Liver (tissue), 9 donors: ENCODE results near the gene B3GAT2. TPM values are rescaled to one million over a fixed set of nuclear protein-coding genes. Genes with fewer than 3 reads are reported as not detected.

ENCODE experiments used
- DNase-seq: peaks from one replicate; pipeline ENCODE4 v3.0.0-alpha.2; 2017; ENCODE audit warnings: low spot score
- H3K27ac ChIP-seq, 2 donors: one replicate each; pipeline ENCODE4 v1.7.0; 2013; ENCODE audit warnings: inconsistent platforms in 2 of 2, low read length in 2 of 2, control low read depth in 1 of 2, low read depth in 1 of 2, mild to moderate bottlenecking in 1 of 2
- H3K27me3 ChIP-seq, 4 donors: one replicate each; pipeline versions ENCODE4 v1.6.1 to v1.7.0; 2013; ENCODE audit warnings: low read length in 3 of 4, inconsistent platforms in 1 of 4, mild to moderate bottlenecking in 1 of 4, moderate library complexity in 1 of 4; ENCODE audit not compliant: control insufficient read depth in 4 of 4, insufficient read depth in 4 of 4
- H3K36me3 ChIP-seq, 4 donors: one replicate each; pipeline versions ENCODE4 v1.6.1 to v1.7.0; 2013; ENCODE audit warnings: low read length in 3 of 4, mild to moderate bottlenecking in 3 of 4, low read depth in 1 of 4, moderate library complexity in 1 of 4; ENCODE audit not compliant: control insufficient read depth in 4 of 4, insufficient read depth in 3 of 4
- H3K4me1 ChIP-seq, 4 donors: one replicate each; pipeline versions ENCODE4 v1.6.1 to v1.7.0; 2013; ENCODE audit warnings: low read length in 3 of 4, mild to moderate bottlenecking in 3 of 4, moderate library complexity in 1 of 4; ENCODE audit not compliant: control insufficient read depth in 4 of 4, insufficient read depth in 4 of 4
- H3K4me3 ChIP-seq, 3 donors: one replicate each; pipeline versions ENCODE4 v1.6.1 to v1.7.0; 2013; ENCODE audit warnings: low read length in 3 of 3, control low read depth in 1 of 3, low read depth in 1 of 3, mild to moderate bottlenecking in 1 of 3
- H3K9ac ChIP-seq, 2 donors: one replicate each; pipeline ENCODE4 v1.7.0; 2013; ENCODE audit warnings: low read length in 2 of 2, mild to moderate bottlenecking in 2 of 2, moderate library complexity in 2 of 2, control low read depth in 1 of 2, low read depth in 1 of 2
- H3K9me3 ChIP-seq, 4 donors: one replicate each; pipeline versions ENCODE4 v1.6.1 to v1.7.0; 2013; ENCODE audit warnings: low read length in 3 of 4; ENCODE audit not compliant: control insufficient read depth in 4 of 4
- ATF3 ChIP-seq: IDR thresholded peaks from 2 replicates; pipeline ENCODE4 v1.6.1; 2016; ENCODE audit warnings: antibody characterized with exemption
- CTCF ChIP-seq: fragments of 150-350 bp; IDR thresholded peaks from 2 replicates; pipeline ENCODE4 v1.5.1; 2017; ENCODE audit warnings: improper control_type of control experiment, low read depth, low read length; ENCODE audit not compliant: missing input control
- EGR1 ChIP-seq, 2 donors: IDR thresholded peaks; 2 replicates each; pipeline ENCODE4 v1.6.1; 2016 to 2018; ENCODE audit warnings: antibody characterized with exemption in 2 of 2, low read depth in 2 of 2
- FOXA1 ChIP-seq: IDR thresholded peaks from 2 replicates; pipeline ENCODE4 v1.6.1; 2016; ENCODE audit warnings: antibody characterized with exemption
- FOXA2 ChIP-seq: IDR thresholded peaks from 2 replicates; pipeline ENCODE4 v1.6.1; 2016; ENCODE audit warnings: antibody characterized with exemption
- GABPA ChIP-seq, 2 donors: IDR thresholded peaks in 1 of 2; conservative IDR thresholded peaks in 1 of 2; 2 replicates each; pipeline ENCODE4 v1.6.1; 2016; ENCODE audit warnings: antibody characterized with exemption in 2 of 2, mild to moderate bottlenecking in 1 of 2, moderate library complexity in 1 of 2
- HNF4A ChIP-seq, 2 donors: conservative IDR thresholded peaks; 2 replicates each; pipeline ENCODE4 v1.6.1; 2016; ENCODE audit warnings: antibody characterized with exemption in 2 of 2, mild to moderate bottlenecking in 2 of 2
- HNF4G ChIP-seq: IDR thresholded peaks from 2 replicates; pipeline ENCODE4 v1.6.1; 2016; ENCODE audit warnings: antibody characterized with exemption
- JUND ChIP-seq, 2 donors: IDR thresholded peaks; 2 replicates each; pipeline ENCODE4 v1.6.1; 2016; ENCODE audit warnings: antibody characterized with exemption in 2 of 2
- MAX ChIP-seq: IDR thresholded peaks from 2 replicates; pipeline ENCODE4 v1.6.1; 2016; ENCODE audit warnings: antibody characterized with exemption
- NR2F2 ChIP-seq: IDR thresholded peaks from 2 replicates; pipeline ENCODE4 v1.6.1; 2016; ENCODE audit warnings: antibody characterized with exemption
- RAD21 ChIP-seq, 2 donors: IDR thresholded peaks; 2 replicates each; pipeline ENCODE4 v1.6.1; 2016; ENCODE audit warnings: antibody characterized with exemption in 2 of 2, mild to moderate bottlenecking in 2 of 2
- REST ChIP-seq: IDR thresholded peaks from 2 replicates; pipeline ENCODE4 v1.6.1; 2016; ENCODE audit warnings: antibody characterized with exemption, mild to moderate bottlenecking
- RXRA ChIP-seq, 2 donors: IDR thresholded peaks; 2 replicates each; pipeline ENCODE4 v1.6.1; 2017 to 2018; ENCODE audit warnings: antibody characterized with exemption in 2 of 2, mild to moderate bottlenecking in 1 of 2
- SP1 ChIP-seq: IDR thresholded peaks from 2 replicates; pipeline ENCODE4 v1.6.1; 2018; ENCODE audit warnings: antibody characterized with exemption, mild to moderate bottlenecking
- TAF1 ChIP-seq: conservative IDR thresholded peaks from 2 replicates; pipeline ENCODE4 v1.6.1; 2016; ENCODE audit warnings: antibody characterized with exemption, mild to moderate bottlenecking
- YY1 ChIP-seq: IDR thresholded peaks from 2 replicates; pipeline ENCODE4 v1.6.1; 2016; ENCODE audit warnings: antibody characterized with exemption, mild to moderate bottlenecking
- ZBTB33 ChIP-seq: IDR thresholded peaks from 2 replicates; pipeline ENCODE4 v1.6.1; 2016; ENCODE audit warnings: antibody characterized with exemption
- WGBS: extraction: QIAGEN DNeasy Blood & Tissue Kit; methylation state at CpG from one replicate; pipeline ENCODE4 v1.1.7; 2013; 5-methylcytosine and 5-hydroxymethylcytosine counted together
- polyA plus RNA-seq, 2 donors: library from polyadenylated mRNA; stranded (reverse) in 1 of 2; unstranded in 1 of 2; fragments of 200-250 nt in 1 of 2; fragments of >200 nt in 1 of 2; fragmentation: Nextera tagmentation in 1 of 2; extraction: Ambion mirVana in 1 of 2; gene quantifications; one replicate each; pipeline versions ENCODE4 v1.2.1 to v1.2.3, GENCODE V29; 2013 to 2015
- total RNA-seq, 2 donors: library from RNA; depleted of rRNA; stranded (reverse); fragments of >200 nt; gene quantifications; one replicate each; pipeline ENCODE4 v1.2.3, GENCODE V29; 2014
- donor health status: healthy.
- donor health status: healthy.
- donor health status: healthy.
- donor health status: healthy.
- donor health status: healthy.

Gene B3GAT2
- total and polyA plus RNA-seq, 4 donors = under 0.01 to 0.97 (median 0.36) TPM

- Histone ChIP-seq H3K27ac (no peak overlapping the region), H3K9me3 (no peaks in the 10 kb centered on the region), H3K4me3 (no peak overlapping the region), H3K9ac (no peak overlapping the region), H3K4me1 (no peaks in the 10 kb centered on the region), H3K27me3 (peaks cover 0 to 6% (median 0%) of the 10 kb centered on the region in 4 donors), H3K36me3 (no peaks in the 10 kb centered on the region)
- TF ChIP-seq GABPA (IDR thresholded peaks at IDR 0.05 in 1 of 2, conservative IDR thresholded peaks at IDR 0.05 in 1 of 2) (no peak), HNF4A (conservative IDR thresholded peaks at IDR 0.05) (no peak), REST (no peak), JUND (IDR thresholded peaks at IDR 0.05) (no peak), NR2F2 (no peak), FOXA2 (no peak), ZBTB33 (no peak), HNF4G (no peak), RAD21 (IDR thresholded peaks at IDR 0.05) (no peak), FOXA1 (no peak), YY1 (no peak), EGR1 (IDR thresholded peaks at IDR 0.05; ENCODE audit: low read depth in 2 of 2) (no peak), CTCF (no peak), TAF1 (no peak), ATF3 (no peak), MAX (no peak), RXRA (IDR thresholded peaks at IDR 0.05) (no peak), SP1 (no peak)
- 96% methylated on average over 12 of the region's 12 CpGs for WGBS
- no peak for DNase-seq
Observed at GRCh38 chr6:70894001-70894400, 62.9 kb downstream of the B3GAT2 start.

GRCh38 chr6:70889270-70889669 lies 67.6 kb downstream of the B3GAT2 start:
- Histone ChIP-seq H3K4me3 (no peak overlapping the region), H3K27me3 (peaks cover 0 to 3% (median 0%) of the 10 kb centered on the region in 4 donors), H3K4me1 (no peaks in the 10 kb centered on the region), H3K36me3 (no peaks in the 10 kb centered on the region), H3K27ac (no peak overlapping the region), H3K9me3 (no peaks in the 10 kb centered on the region), H3K9ac (no peak overlapping the region)
- WGBS = 91% methylated on average over 7 of the region's 7 CpGs
- no peak for TF ChIP-seq NR2F2
- TF ChIP-seq JUND (IDR thresholded peaks at IDR 0.05) = no peak
- TF ChIP-seq REST = no peak
- no peak for TF ChIP-seq ATF3
- no peak for TF ChIP-seq GABPA (IDR thresholded peaks at IDR 0.05 in 1 of 2, conservative IDR thresholded peaks at IDR 0.05 in 1 of 2)
- TF ChIP-seq CTCF = no peak
- no peak for TF ChIP-seq SP1
- TF ChIP-seq HNF4A (conservative IDR thresholded peaks at IDR 0.05) = no peak
- no peak for DNase-seq
